Tibial artery (tissue), 4 donors: ENCODE results near the gene SIN3B.

Experiments
- DNase-seq, 2 donors: peaks; one replicate each; pipeline ENCODE4 v3.0.0-alpha.2; 2019
- H3K27ac ChIP-seq, 2 donors: fragments of 200-600 bp; sonication (generic) in 1 of 2; 1 replicate in 1 of 2; 2 replicates in 1 of 2; pipeline ENCODE4 v1.5.1; 2018 to 2019; ENCODE audit warnings: mild to moderate bottlenecking in 1 of 2
- H3K27me3 ChIP-seq, 2 donors: fragments of 200-600 bp; sonication (generic) in 1 of 2; one replicate each; pipeline versions ENCODE4 v1.5.1 to v1.6.0; 2016 to 2019
- H3K36me3 ChIP-seq, 3 donors: fragments of 200-600 bp; sonication (generic) in 2 of 3; one replicate each; pipeline ENCODE4 v1.5.1; 2016 to 2019; ENCODE audit warnings: mild to moderate bottlenecking in 2 of 3
- H3K4me1 ChIP-seq, 4 donors: fragments of 200-600 bp; sonication (generic) in 2 of 4; 1 replicate in 3 of 4; 2 replicates in 1 of 4; pipeline ENCODE4 v1.5.1; 2016 to 2019
- H3K4me3 ChIP-seq, 2 donors: fragments of 200-600 bp; sonication (generic) in 1 of 2; 1 replicate in 1 of 2; 2 replicates in 1 of 2; pipeline ENCODE4 v1.5.1; 2018 to 2019; ENCODE audit warnings: mild to moderate bottlenecking in 2 of 2
- H3K9me3 ChIP-seq, 3 donors: fragments of 200-600 bp; sonication (generic) in 1 of 3; one replicate each; pipeline ENCODE4 v1.5.1; 2016 to 2019
- CTCF ChIP-seq, 2 experiments: fragments of 200-600 bp in 1 of 2; fragments of 450-650 bp in 1 of 2; IDR thresholded peaks; one replicate each; pipeline ENCODE4 v1.5.1; 2017 to 2019; ENCODE audit warnings: antibody characterized with exemption in 2 of 2, mild to moderate bottlenecking in 1 of 2, moderate library complexity in 1 of 2
- intact Hi-C: fragments of 100-400 bp; cut with DNase I; formaldehyde crosslinking; loops from one replicate; pipeline ENCODE4 v1.15.0; 2023; ENCODE audit warnings: low total_unique reads

SIN3B gene

GRCh38 chr19:16836115-16837034 lies 7.2 kb downstream of the SIN3B start:
- Histone ChIP-seq H3K9me3 (no peaks in the 10 kb centered on the region), H3K4me3 (no peak overlapping the region), H3K27ac (no peak overlapping the region), H3K36me3 (peaks cover 36 to 97% (median 84%) of the 10 kb centered on the region in 3 donors), H3K4me1 (peaks cover 0 to 11% (median 0%) of the 10 kb centered on the region in 4 donors), H3K27me3 (no peaks in the 10 kb centered on the region)
- intact Hi-C loops = no loop called here
- TF ChIP-seq CTCF (IDR thresholded peaks at IDR 0.05) = no peak
- no peak for DNase-seq

- Histone ChIP-seq H3K9me3 (no peaks in the 10 kb centered on the region), H3K27me3 (no peaks in the 10 kb centered on the region), H3K4me3 (no peak overlapping the region), H3K27ac (no peak overlapping the region), H3K36me3 (peaks cover 37 to 97% (median 84%) of the 10 kb centered on the region in 3 donors), H3K4me1 (peaks cover 0 to 11% (median 0%) of the 10 kb centered on the region in 4 donors)
- TF ChIP-seq CTCF (IDR thresholded peaks at IDR 0.05) = no peak
- intact Hi-C loops = no loop called here
- no peak for DNase-seq
These were observed 7.8 kb downstream of the SIN3B start for GRCh38 chr19:16837035-16837362.

GRCh38 chr19:16841391-16841926 lies 12.3 kb downstream of the SIN3B start:
- no peak for TF ChIP-seq CTCF (IDR thresholded peaks at IDR 0.05)
- H3K4me3 ChIP-seq = no peak overlapping the region
- H3K4me1 ChIP-seq = peaks cover 0 to 6% (median 0%) of the 10 kb centered on the region in 4 donors
- peaks cover 34 to 97% (median 88%) of the 10 kb centered on the region in 3 donors for H3K36me3 ChIP-seq
- no peaks in the 10 kb centered on the region for H3K27me3 ChIP-seq
- H3K9me3 ChIP-seq = no peaks in the 10 kb centered on the region
- no peak for DNase-seq
- intact Hi-C loops = no loop called here
- H3K27ac ChIP-seq = no peak overlapping the region

- TF ChIP-seq CTCF (IDR thresholded peaks at IDR 0.05) = no peak
- intact Hi-C loops = no loop called here
- H3K9me3 ChIP-seq = no peaks in the 10 kb centered on the region
- no peaks in the 10 kb centered on the region for H3K27me3 ChIP-seq
- DNase-seq = no peak
- H3K27ac ChIP-seq = no peak overlapping the region
- H3K4me1 ChIP-seq = no peaks in the 10 kb centered on the region
- no peak overlapping the region for H3K4me3 ChIP-seq
- peaks cover 71 to 100% (median 93%) of the 10 kb centered on the region in 3 donors for H3K36me3 ChIP-seq
These were observed 17.7 kb downstream of the SIN3B start for GRCh38 chr19:16846901-16847300.

- H3K36me3 ChIP-seq = peaks cover 71 to 100% (median 93%) of the 10 kb centered on the region in 3 donors
- no peak overlapping the region for H3K4me3 ChIP-seq
- intact Hi-C loops = no loop called here
- no peaks in the 10 kb centered on the region for H3K27me3 ChIP-seq
- H3K27ac ChIP-seq = no peak overlapping the region
- H3K9me3 ChIP-seq = no peaks in the 10 kb centered on the region
- TF ChIP-seq CTCF (IDR thresholded peaks at IDR 0.05) = no peak
- H3K4me1 ChIP-seq = no peaks in the 10 kb centered on the region
- no peak for DNase-seq
These were observed 18.2 kb downstream of the SIN3B start for GRCh38 chr19:16847430-16847829.
